H1 (cell line): Measurements from ENCODE around the gene FOXS1. TPM values are rescaled to one million over a fixed set of nuclear protein-coding genes. Genes with fewer than 3 reads are reported as not detected.

Source experiments
- CTCF ChIA-PET: fragments of 300-600 bp; sonication (Branson Sonifier 250); formaldehyde crosslinking; loops from one replicate; lab custom pipeline; 2021; ENCODE audit not compliant: partially characterized antibody; lab: Charles Lee
- POLR2A ChIA-PET: fragments of 300-600 bp; sonication (Branson Sonifier 250); formaldehyde crosslinking; loops from one replicate; lab custom pipeline; 2021; ENCODE audit warnings: inconsistent platforms; ENCODE audit not compliant: partially characterized antibody; lab: Charles Lee
- DNase-seq, 2 experiments: peaks; one replicate each; pipeline versions ENCODE4 v3.0.0 to v3.0.0-alpha.2; 2010 to 2022; ENCODE audit warnings: low spot score in 2 of 2, low read depth in 1 of 2, mixed read lengths in 1 of 2
- FAIRE-seq: peaks from 2 replicates; lab custom pipeline; 2011; peaks lifted over from hg19 to GRCh38; lab: Jason Lieb, UNC
- H2AFZ ChIP-seq: 2 replicates; pipeline ENCODE4 v1.8.1; 2012; ENCODE audit warnings: low read length, inconsistent platforms
- H2AK5ac ChIP-seq: 2 replicates; pipeline ENCODE4 v1.6.1; 2013; ENCODE audit warnings: low read depth, low read length
- H2BK120ac ChIP-seq: replicated peaks from 2 replicates; pipeline ENCODE3; 2013; ENCODE audit warnings: low read depth, low read length, inconsistent platforms
- H2BK12ac ChIP-seq: 2 replicates; pipeline ENCODE4 v1.6.1; 2013; ENCODE audit warnings: low read depth, low read length
- H2BK15ac ChIP-seq: 2 replicates; pipeline ENCODE4 v1.6.1; 2013; ENCODE audit warnings: low read length
- H2BK20ac ChIP-seq: 2 replicates; pipeline ENCODE4 v1.6.1; 2013; ENCODE audit warnings: low read length
- H2BK5ac ChIP-seq: 2 replicates; pipeline ENCODE4 v1.6.1; 2013; ENCODE audit warnings: low read depth, low read length
- H3K14ac ChIP-seq: 2 replicates; pipeline ENCODE4 v1.6.1; 2013; ENCODE audit warnings: inconsistent platforms; ENCODE audit not compliant: insufficient read length
- H3K18ac ChIP-seq: 2 replicates; pipeline ENCODE4 v1.6.1; 2013; ENCODE audit warnings: low read length; ENCODE audit errors: extremely low read depth
- H3K23ac ChIP-seq: 2 replicates; pipeline ENCODE4 v1.6.1; 2013; ENCODE audit warnings: inconsistent platforms; ENCODE audit not compliant: insufficient read length
- H3K23me2 ChIP-seq: 2 replicates; pipeline ENCODE4 v1.6.1; 2013; ENCODE audit warnings: low read depth, low read length
- H3K27ac ChIP-seq: 2 replicates; pipeline ENCODE4 v1.6.1; 2011; ENCODE audit warnings: low read depth, low read length, inconsistent platforms
- H3K27me3 ChIP-seq, 4 experiments: replicated peaks in 1 of 4; 1 replicate in 1 of 4; 2 replicates in 3 of 4; pipeline versions ENCODE4 v1.6.1 to v1.8.1; 2011 to 2013; ENCODE audit warnings: low read length in 3 of 4, mild to moderate bottlenecking in 3 of 4, inconsistent platforms in 2 of 4, mixed read lengths in 2 of 4, moderate library complexity in 1 of 4; ENCODE audit not compliant: control insufficient read depth in 3 of 4, insufficient read depth in 3 of 4; ENCODE audit errors: extremely low read depth in 1 of 4
- H3K36me3 ChIP-seq, 4 experiments: 2 replicates each; pipeline versions ENCODE4 v1.6.1 to v1.8.1; 2011 to 2013; ENCODE audit warnings: mild to moderate bottlenecking in 4 of 4, low read length in 3 of 4, moderate library complexity in 2 of 4, control low read depth in 1 of 4, inconsistent platforms in 1 of 4; ENCODE audit not compliant: insufficient read depth in 4 of 4, control insufficient read depth in 2 of 4
- H3K4ac ChIP-seq: replicated peaks from 2 replicates; pipeline ENCODE3; 2013; ENCODE audit warnings: low read length, low read depth, mixed read lengths, inconsistent platforms; ENCODE audit not compliant: insufficient read length
- H3K4me1 ChIP-seq, 4 experiments: replicated peaks in 1 of 4; 1 replicate in 1 of 4; 2 replicates in 3 of 4; pipeline versions ENCODE4 v1.6.1 to v1.8.1; 2011 to 2013; ENCODE audit warnings: low read length in 3 of 4, inconsistent platforms in 2 of 4, mixed read lengths in 1 of 4; ENCODE audit not compliant: insufficient read depth in 4 of 4, control insufficient read depth in 3 of 4
- H3K4me2 ChIP-seq, 2 experiments: 2 replicates each; pipeline versions ENCODE4 v1.6.1 to v1.8.1; 2011 to 2013; ENCODE audit warnings: low read depth in 2 of 2, low read length in 2 of 2, control low read depth in 1 of 2, inconsistent platforms in 1 of 2, mild to moderate bottlenecking in 1 of 2; ENCODE audit not compliant: insufficient read depth in 1 of 2
- H3K4me3 ChIP-seq, 4 experiments: fragments of 200-600, 300-600 bp in 1 of 4; sonication (generic), shearing (Covaris generic), sonication (Bioruptor Twin) in 1 of 4; 2 replicates each; pipeline versions ENCODE4 v1.5.1 to v1.8.1; 2011 to 2016; ENCODE audit warnings: low read length in 4 of 4, low read depth in 3 of 4, control low read depth in 2 of 4, inconsistent platforms in 2 of 4, mild to moderate bottlenecking in 2 of 4, mixed read lengths in 1 of 4, moderate library complexity in 1 of 4; ENCODE audit not compliant: insufficient read depth in 2 of 4; ENCODE audit errors: extremely low read depth in 1 of 4
- H3K56ac ChIP-seq: replicated peaks from 2 replicates; pipeline ENCODE3; 2013; ENCODE audit warnings: low read depth, mild to moderate bottlenecking, mixed read lengths, low read length, inconsistent platforms; ENCODE audit not compliant: insufficient read length
- H3K79me1 ChIP-seq: 2 replicates; pipeline ENCODE4 v1.6.1; 2013; ENCODE audit warnings: low read depth, low read length, control low read depth
- H3K79me2 ChIP-seq, 2 experiments: 2 replicates each; pipeline versions ENCODE4 v1.6.1 to v1.8.1; 2012 to 2013; ENCODE audit warnings: low read length in 2 of 2, mild to moderate bottlenecking in 2 of 2, inconsistent platforms in 1 of 2; ENCODE audit not compliant: insufficient read depth in 2 of 2, control insufficient read depth in 1 of 2
- H3K9ac ChIP-seq, 4 experiments: replicated peaks in 1 of 4; 1 replicate in 1 of 4; 2 replicates in 3 of 4; pipeline versions ENCODE4 v1.6.1 to v1.8.1; 2011 to 2013; ENCODE audit warnings: low read depth in 3 of 4, low read length in 3 of 4, control low read depth in 2 of 4, mild to moderate bottlenecking in 2 of 4, moderate library complexity in 2 of 4, inconsistent platforms in 1 of 4; ENCODE audit errors: extremely low read depth in 1 of 4
- H3K9me3 ChIP-seq, 2 experiments: 2 replicates each; pipeline versions ENCODE4 v1.6.1 to v1.8.1; 2012 to 2013; ENCODE audit warnings: mild to moderate bottlenecking in 2 of 2, moderate library complexity in 2 of 2, control low read depth in 1 of 2, inconsistent platforms in 1 of 2, low read depth in 1 of 2, low read length in 1 of 2, mixed read lengths in 1 of 2; ENCODE audit not compliant: insufficient read depth in 2 of 2
- H4K20me1 ChIP-seq, 2 experiments: replicated peaks in 1 of 2; 2 replicates each; pipeline versions ENCODE3 to v1.8.1; 2011 to 2013; ENCODE audit warnings: inconsistent platforms in 2 of 2, low read length in 2 of 2, mild to moderate bottlenecking in 1 of 2; ENCODE audit not compliant: insufficient read depth in 2 of 2, control insufficient read depth in 1 of 2
- H4K5ac ChIP-seq: 2 replicates; pipeline ENCODE4 v1.6.1; 2013; ENCODE audit warnings: low read length, low read depth, mixed read lengths, inconsistent platforms; ENCODE audit not compliant: insufficient read length
- H4K8ac ChIP-seq: 2 replicates; pipeline ENCODE4 v1.8.0; 2013; ENCODE audit warnings: mild to moderate bottlenecking, moderate library complexity, low read length, inconsistent platforms; ENCODE audit not compliant: insufficient read depth; ENCODE audit errors: extremely low read depth
- H4K91ac ChIP-seq: replicated peaks from 2 replicates; pipeline ENCODE3; 2013; ENCODE audit warnings: low read length, mixed read lengths, inconsistent platforms; ENCODE audit not compliant: insufficient read length
- ASH2L ChIP-seq: fragments of 200-600, 300-600 bp; sonication (generic); IDR thresholded peaks from one replicate; pipeline ENCODE4 v1.7.1; 2017; ENCODE audit warnings: low read length
- CTBP2 ChIP-seq: IDR thresholded peaks from 2 replicates; pipeline ENCODE4 v1.7.0; 2011; ENCODE audit warnings: borderline replicate concordance, mild to moderate bottlenecking, moderate library complexity, mixed read lengths, low read length; ENCODE audit not compliant: insufficient read depth, insufficient read length
- WGBS, 2 experiments: shearing (Covaris generic) in 1 of 2; methylation state at CpG; one replicate each; pipeline versions ENCODE4 v1.1.6 to v1.1.7; 2013 to 2015; ENCODE audit warnings: low lambda C conversion rate in 2 of 2, mixed read lengths in 2 of 2, inconsistent platforms in 1 of 2, low coverage in 1 of 2, missing lambda C conversion rate in 1 of 2; ENCODE audit not compliant: insufficient replicate concordance in 2 of 2, insufficient coverage in 1 of 2, insufficient read length in 1 of 2; ENCODE audit errors: extremely low coverage in 1 of 2, missing lambda C conversion rate in 1 of 2; 5-methylcytosine and 5-hydroxymethylcytosine counted together
- polyA plus RNA-seq, 7 experiments: library from polyadenylated mRNA; depleted of rRNA in 3 of 7; stranded (reverse) in 5 of 7; unstranded in 2 of 7; fragments of >200 nt in 5 of 7; fragments of 200-250 nt in 2 of 7; gene quantifications; 1 replicate in 5 of 7; 2 replicates in 1 of 7; 4 replicates in 1 of 7; pipeline versions ENCODE4 v1.2.1 to v1.2.3, GENCODE V29; 2011 to 2013; ENCODE audit warnings: missing spikeins in 2 of 7, mixed read lengths in 2 of 7
- total RNA-seq: library from RNA; stranded (reverse); fragmentation: NEBNext Ultra II Directional; extraction: Animal tissue kit (Norgen Biotek cat#: 25700); gene quantifications from 2 replicates; pipeline ENCODE4 v1.2.1, GENCODE V29; 2021

The FOXS1 gene
- total and polyA plus RNA-seq, 2 of the 8 experiments (the other 6 are each of a cell fraction or from before 2014, with no cell fraction given): 0.45 TPM; not detected in 1

GRCh38 chr20:31858760-31859083 is 13.3 kb upstream of the FOXS1 start:
- Histone ChIP-seq H3K4me1 (peaks cover 3 to 34% (median 18%) of the 10 kb centered on the region in 4 experiments), H3K14ac (no peak overlapping the region), H3K36me3 (no peaks in the 10 kb centered on the region), H3K27ac (no peak overlapping the region), H4K5ac (no peak overlapping the region), H2BK5ac (no peak overlapping the region), H3K79me2 (no peaks in the 10 kb centered on the region), H4K8ac (no peak overlapping the region), H3K4ac (no peak overlapping the region), H3K4me3 (no peak overlapping the region), H3K79me1 (no peaks in the 10 kb centered on the region), H3K27me3 (peaks cover 0 to 19% (median 13%) of the 10 kb centered on the region in 4 experiments; a peak in 5 of 7 replicates), H3K9ac (no peak overlapping the region), H3K9me3 (no peaks in the 10 kb centered on the region), H2AFZ (no peak overlapping the region), H3K4me2 (no peak overlapping the region), H4K20me1 (no peaks in the 10 kb centered on the region), H2BK12ac (no peak overlapping the region), H3K18ac (no peak overlapping the region), H3K23me2 (peaks cover 15% of the 10 kb centered on the region), H2BK20ac (no peak overlapping the region), H3K56ac (no peak overlapping the region), H4K91ac (no peak overlapping the region), H2AK5ac (no peak overlapping the region), H3K23ac (no peak overlapping the region), H2BK15ac (no peak overlapping the region), H2BK120ac (no peak overlapping the region)
- ChIA-PET POLR2A (interaction anchor here (1.6 kb wide), 1 partner anchor 173 kb away, joined by 3 read pairs; no protein-coding TSS in a partner anchor), CTCF (interaction anchor here (0.6 to 2.7 kb wide), 6 partner anchors 12 to 172 kb away, joined by 3 to 16 read pairs (median 6); no protein-coding TSS in a partner anchor)
- no peak for DNase-seq
- FAIRE-seq: no peak
- WGBS, 2 experiments: 83% methylated on average over 3 of the region's 3 CpGs; no CpG with 5 or more reads in 1 of the 2 experiments
- TF ChIP-seq CTBP2 (no peak), ASH2L (no peak)
